HG03460 (cell line): Measurements from ENCODE around the gene CPLX1.

Experiments used
- ATAC-seq: cut with Tn5 transposase; IDR thresholded peaks from one replicate; pipeline ENCODE4 v1.9.1; 2021; ENCODE audit not compliant: unreplicated experiment

Gene CPLX1

GRCh38 chr4:833731-834367, 7.9 kb upstream of the CPLX1 start:
- no peak for ATAC-seq

- no peak for ATAC-seq
Measured at GRCh38 chr4:833156-833555, 7.2 kb upstream of the CPLX1 start.

GRCh38 chr4:832536-832935, 6.6 kb upstream of the CPLX1 start:
- no peak for ATAC-seq

- ATAC-seq, result no peak
Measured at GRCh38 chr4:832108-832507, 6.2 kb upstream of the CPLX1 start.

- no peak for ATAC-seq
Measured at GRCh38 chr4:831483-831805, 5.5 kb upstream of the CPLX1 start.

GRCh38 chr4:830601-831482, 4.9 kb upstream of the CPLX1 start:
- ATAC-seq, result no peak

GRCh38 chr4:829761-830600, 4.1 kb upstream of the CPLX1 start:
- ATAC-seq, result no peak

GRCh38 chr4:829291-829690, 3.4 kb upstream of the CPLX1 start:
- ATAC-seq, result no peak

GRCh38 chr4:828641-829271, 2.8 kb upstream of the CPLX1 start:
- no peak for ATAC-seq

GRCh38 chr4:827209-828081, 1.5 kb upstream of the CPLX1 start:
- no peak for ATAC-seq

- no peak for ATAC-seq
Measured at GRCh38 chr4:826508-827208, 729 bp upstream of the CPLX1 start.

- no peak for ATAC-seq
Measured at GRCh38 chr4:825063-825970, 612 bp downstream of the CPLX1 start.

GRCh38 chr4:824461-825062, 1.4 kb downstream of the CPLX1 start:
- no peak for ATAC-seq

- ATAC-seq, result no peak
Measured at GRCh38 chr4:823761-824460, 2.0 kb downstream of the CPLX1 start.

- no peak for ATAC-seq
Measured at GRCh38 chr4:823176-823760, 2.7 kb downstream of the CPLX1 start.

- no peak for ATAC-seq
Measured at GRCh38 chr4:822361-823175, 3.4 kb downstream of the CPLX1 start.
